ENCODE results near the gene DMD. TPM values are rescaled to one million over a fixed set of nuclear protein-coding genes. Genes with fewer than 3 reads are reported as not detected.

DMD gene
- total and polyA plus RNA-seq, 2 donors (not counting 1 experiment from before 2014, with no cell fraction given) = 2.0 to 51.8 TPM

DNA sequence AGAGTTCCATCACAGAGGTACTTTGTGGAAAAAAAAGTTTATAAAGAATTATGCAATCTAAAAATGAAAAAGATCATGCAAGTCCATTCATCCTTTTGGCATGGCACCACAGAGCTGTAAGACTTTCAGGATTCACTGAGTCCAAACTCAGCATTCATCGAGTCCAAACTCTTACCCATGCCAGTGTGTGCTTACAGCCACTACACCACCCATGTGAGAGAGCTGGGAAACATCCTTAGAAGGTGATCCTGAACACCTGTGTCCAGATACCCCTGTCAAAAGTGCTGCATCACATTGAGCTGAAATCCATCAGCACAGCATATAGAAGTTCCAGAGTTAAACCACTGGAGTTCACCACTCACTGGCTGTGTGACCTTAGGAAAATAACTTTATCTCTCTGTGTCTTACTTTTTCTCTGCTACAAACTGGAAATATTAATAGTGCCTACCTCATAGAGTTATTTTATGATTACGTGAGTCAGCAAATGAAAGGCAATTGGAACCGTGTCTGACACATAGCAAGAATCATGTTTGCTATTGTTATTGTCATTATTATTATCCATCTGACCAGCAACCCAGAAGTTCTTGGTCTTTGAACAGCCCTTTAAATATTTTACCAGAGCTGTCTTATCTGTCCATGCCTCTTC is 2024.5 kb downstream of the DMD start:
- ATAC-seq (ENCODE audit: low read depth) (no peak), DNase-seq (no peak)
- Mint-ChIP-seq H3K27me3 (no peaks in the 10 kb centered on the region), H3K27ac (no peak overlapping the region), H3K4me1 (no peaks in the 10 kb centered on the region), H3K4me3 (no peak overlapping the region), H3K9me3 (ENCODE audit: insufficient read depth) (no peaks in the 10 kb centered on the region)
- no CpG with 5 or more reads among the region's 3 CpGs for WGBS (ENCODE audit: insufficient coverage)
- intact Hi-C loops (cut with micrococcal nuclease) = no loop called here
- Histone ChIP-seq H3K9me3 (ENCODE audit: control extremely low read depth in 1 of 3, control insufficient read depth in 2 of 3, insufficient read depth in 1 of 3, low read length in 2 of 3) (no peaks in the 10 kb centered on the region), H3K79me2 (ENCODE audit: control insufficient read depth, insufficient read depth, low read length) (no peaks in the 10 kb centered on the region), H4K20me1 (ENCODE audit: control insufficient read depth, insufficient read depth, low read length, poor library complexity, severe bottlenecking) (no peaks in the 10 kb centered on the region), H2AFZ (ENCODE audit: insufficient read depth, low read depth, low read length, poor library complexity, severe bottlenecking) (no peak overlapping the region), H3K4me3 (ENCODE audit: control extremely low read depth in 1 of 5, extremely low read depth in 1 of 5, insufficient read depth in 1 of 5, low read depth in 2 of 5, low read length in 4 of 5) (no peak overlapping the region), H3K27ac (ENCODE audit: low read length in 2 of 2) (no peak overlapping the region), H3K4me1 (ENCODE audit: control insufficient read depth in 2 of 2, insufficient read depth in 2 of 2, low read length in 2 of 2) (no peaks in the 10 kb centered on the region), H3K4me2 (replicated peaks; ENCODE audit: low read depth, low read length, poor library complexity, severe bottlenecking) (no peak overlapping the region), H3K36me3 (replicated peaks in 1 of 2; ENCODE audit: control extremely low read depth in 1 of 2, control insufficient read depth in 1 of 2, extremely low read depth in 1 of 2, insufficient read depth in 2 of 2, low read length in 1 of 2) (no peaks in the 10 kb centered on the region), H3K9ac (ENCODE audit: low read length) (no peak overlapping the region), H3K27me3 (replicated peaks in 1 of 4; ENCODE audit: control extremely low read depth in 1 of 4, control insufficient read depth in 3 of 4, insufficient read depth in 4 of 4, low read length in 3 of 4) (no peaks in the 10 kb centered on the region)
- TF ChIP-seq, protein P1, sequence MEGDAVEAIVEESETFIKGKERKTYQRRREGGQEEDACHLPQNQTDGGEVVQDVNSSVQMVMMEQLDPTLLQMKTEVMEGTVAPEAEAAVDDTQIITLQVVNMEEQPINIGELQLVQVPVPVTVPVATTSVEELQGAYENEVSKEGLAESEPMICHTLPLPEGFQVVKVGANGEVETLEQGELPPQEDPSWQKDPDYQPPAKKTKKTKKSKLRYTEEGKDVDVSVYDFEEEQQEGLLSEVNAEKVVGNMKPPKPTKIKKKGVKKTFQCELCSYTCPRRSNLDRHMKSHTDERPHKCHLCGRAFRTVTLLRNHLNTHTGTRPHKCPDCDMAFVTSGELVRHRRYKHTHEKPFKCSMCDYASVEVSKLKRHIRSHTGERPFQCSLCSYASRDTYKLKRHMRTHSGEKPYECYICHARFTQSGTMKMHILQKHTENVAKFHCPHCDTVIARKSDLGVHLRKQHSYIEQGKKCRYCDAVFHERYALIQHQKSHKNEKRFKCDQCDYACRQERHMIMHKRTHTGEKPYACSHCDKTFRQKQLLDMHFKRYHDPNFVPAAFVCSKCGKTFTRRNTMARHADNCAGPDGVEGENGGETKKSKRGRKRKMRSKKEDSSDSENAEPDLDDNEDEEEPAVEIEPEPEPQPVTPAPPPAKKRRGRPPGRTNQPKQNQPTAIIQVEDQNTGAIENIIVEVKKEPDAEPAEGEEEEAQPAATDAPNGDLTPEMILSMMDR (IDR thresholded peaks at IDR 0.05) = no peak
- no peak for TF ChIP-seq EZH2 (IDR thresholded peaks at IDR 0.05; ENCODE audit: borderline replicate concordance, insufficient read depth, low read depth, low read length, poor library complexity, severe bottlenecking)
- POLR2A ChIA-PET = no interaction called here
- CTCF ChIA-PET = no interaction called here

DNA sequence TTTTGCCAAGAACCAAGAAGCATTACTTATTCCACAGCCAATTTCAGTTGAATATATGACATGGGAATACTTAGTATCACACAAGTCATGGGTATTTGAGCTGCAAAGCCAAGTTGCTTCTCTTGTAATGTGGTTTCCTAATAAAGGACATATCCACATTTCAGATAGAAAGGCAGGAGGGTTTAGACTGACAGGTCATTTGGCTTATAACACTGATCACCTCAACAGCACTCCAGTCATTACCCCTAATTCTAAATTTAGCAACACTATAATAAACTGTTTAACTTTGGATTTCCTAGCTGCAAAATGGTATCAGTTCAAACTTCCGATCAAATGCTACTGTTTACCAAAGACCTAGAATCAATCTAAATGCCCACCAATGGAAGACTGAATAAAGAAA is 2025.5 kb downstream of the DMD start:
- no peak for ATAC-seq (ENCODE audit: low read depth)
- H3K27me3 ChIP-seq (replicated peaks in 1 of 4; ENCODE audit: control extremely low read depth in 1 of 4, control insufficient read depth in 3 of 4, insufficient read depth in 4 of 4, low read length in 3 of 4) = no peaks in the 10 kb centered on the region
- no peak overlapping the region for H3K27ac ChIP-seq (ENCODE audit: low read length in 2 of 2)
- H3K27ac Mint-ChIP-seq = no peak overlapping the region
- ChIA-PET POLR2A (no interaction called here), CTCF (no interaction called here)
- no peaks in the 10 kb centered on the region for H3K9me3 ChIP-seq (ENCODE audit: control extremely low read depth in 1 of 3, control insufficient read depth in 2 of 3, insufficient read depth in 1 of 3, low read length in 2 of 3)
- H3K4me3 ChIP-seq (ENCODE audit: control extremely low read depth in 1 of 5, extremely low read depth in 1 of 5, insufficient read depth in 1 of 5, low read depth in 2 of 5, low read length in 4 of 5) = no peak overlapping the region
- no peaks in the 10 kb centered on the region for H3K36me3 ChIP-seq (replicated peaks in 1 of 2; ENCODE audit: control extremely low read depth in 1 of 2, control insufficient read depth in 1 of 2, extremely low read depth in 1 of 2, insufficient read depth in 2 of 2, low read length in 1 of 2)
- no peak overlapping the region for H3K4me3 Mint-ChIP-seq
- no peak overlapping the region for H3K4me2 ChIP-seq (replicated peaks; ENCODE audit: low read depth, low read length, poor library complexity, severe bottlenecking)
- no peaks in the 10 kb centered on the region for H4K20me1 ChIP-seq (ENCODE audit: control insufficient read depth, insufficient read depth, low read length, poor library complexity, severe bottlenecking)
- H3K9me3 Mint-ChIP-seq (ENCODE audit: insufficient read depth) = no peaks in the 10 kb centered on the region
- no peaks in the 10 kb centered on the region for H3K79me2 ChIP-seq (ENCODE audit: control insufficient read depth, insufficient read depth, low read length)
- H3K27me3 Mint-ChIP-seq = no peaks in the 10 kb centered on the region
- H2AFZ ChIP-seq (ENCODE audit: insufficient read depth, low read depth, low read length, poor library complexity, severe bottlenecking) = no peak overlapping the region
- no peaks in the 10 kb centered on the region for H3K4me1 Mint-ChIP-seq
- no peak for DNase-seq
- H3K4me1 ChIP-seq (ENCODE audit: control insufficient read depth in 2 of 2, insufficient read depth in 2 of 2, low read length in 2 of 2) = no peaks in the 10 kb centered on the region
- H3K9ac ChIP-seq (ENCODE audit: low read length) = no peak overlapping the region
- TF ChIP-seq, protein P1 (IDR thresholded peaks at IDR 0.05) = no peak
- no peak for TF ChIP-seq EZH2 (IDR thresholded peaks at IDR 0.05; ENCODE audit: borderline replicate concordance, insufficient read depth, low read depth, low read length, poor library complexity, severe bottlenecking)
- intact Hi-C loops (cut with micrococcal nuclease) = no loop called here
- no CpG with 5 or more reads among the region's 1 CpG for WGBS (ENCODE audit: insufficient coverage)
